SW480 (cell line): ENCODE measurements around the gene MORN1.

Experiments
- DNase-seq: peaks from one replicate; pipeline ENCODE4 v3.0.0-alpha.2; 2016; ENCODE audit warnings: low spot score

The MORN1 gene

DNA sequence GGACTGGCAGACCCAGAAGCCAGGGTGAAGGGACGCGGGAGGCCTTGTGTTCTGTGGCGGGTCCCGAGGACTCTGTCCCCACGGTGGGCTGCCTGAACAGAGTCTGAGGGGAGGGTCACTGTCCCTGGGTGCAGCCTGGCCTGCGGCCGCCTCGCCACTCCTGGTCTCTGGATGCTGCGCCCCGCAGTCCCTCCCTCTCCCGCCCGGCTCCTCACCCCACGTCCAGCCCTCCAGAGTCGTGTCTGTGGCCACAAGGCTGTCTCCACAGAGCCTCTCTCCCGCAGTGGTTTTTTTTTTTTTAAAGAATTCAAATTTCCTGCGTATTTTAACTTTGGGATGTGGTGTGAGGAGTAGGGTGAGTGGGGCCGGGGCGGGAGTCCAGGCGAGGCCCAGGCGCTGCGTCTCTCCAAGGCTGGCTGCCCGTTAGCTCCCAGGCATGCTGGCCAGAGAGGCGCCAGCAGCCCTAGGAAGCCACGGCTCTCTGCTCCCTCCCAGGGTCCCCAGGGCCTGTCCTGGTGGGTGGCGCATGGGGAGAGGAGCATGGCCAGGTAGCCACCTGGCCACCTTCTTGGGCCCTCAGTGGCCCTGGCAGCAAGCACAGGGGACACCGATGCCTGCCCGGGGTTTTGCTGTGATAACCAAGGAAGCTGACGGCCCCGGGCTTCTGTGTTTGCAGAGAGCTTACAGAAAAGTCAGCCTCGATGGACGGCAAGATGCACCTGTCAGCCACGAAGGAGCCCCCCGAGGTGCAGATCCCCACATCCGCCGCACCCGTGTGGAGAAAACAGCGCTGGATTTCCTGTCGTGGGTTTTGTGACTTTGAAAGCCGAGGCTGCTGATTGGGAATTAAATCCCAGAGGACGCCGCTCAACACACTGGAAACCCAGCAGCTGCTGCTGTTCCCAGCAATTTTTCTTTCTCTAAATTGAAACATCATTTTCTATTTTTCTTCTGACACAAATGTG is 72.8 kb downstream of the MORN1 start:
- DNase-seq = no peak

DNA sequence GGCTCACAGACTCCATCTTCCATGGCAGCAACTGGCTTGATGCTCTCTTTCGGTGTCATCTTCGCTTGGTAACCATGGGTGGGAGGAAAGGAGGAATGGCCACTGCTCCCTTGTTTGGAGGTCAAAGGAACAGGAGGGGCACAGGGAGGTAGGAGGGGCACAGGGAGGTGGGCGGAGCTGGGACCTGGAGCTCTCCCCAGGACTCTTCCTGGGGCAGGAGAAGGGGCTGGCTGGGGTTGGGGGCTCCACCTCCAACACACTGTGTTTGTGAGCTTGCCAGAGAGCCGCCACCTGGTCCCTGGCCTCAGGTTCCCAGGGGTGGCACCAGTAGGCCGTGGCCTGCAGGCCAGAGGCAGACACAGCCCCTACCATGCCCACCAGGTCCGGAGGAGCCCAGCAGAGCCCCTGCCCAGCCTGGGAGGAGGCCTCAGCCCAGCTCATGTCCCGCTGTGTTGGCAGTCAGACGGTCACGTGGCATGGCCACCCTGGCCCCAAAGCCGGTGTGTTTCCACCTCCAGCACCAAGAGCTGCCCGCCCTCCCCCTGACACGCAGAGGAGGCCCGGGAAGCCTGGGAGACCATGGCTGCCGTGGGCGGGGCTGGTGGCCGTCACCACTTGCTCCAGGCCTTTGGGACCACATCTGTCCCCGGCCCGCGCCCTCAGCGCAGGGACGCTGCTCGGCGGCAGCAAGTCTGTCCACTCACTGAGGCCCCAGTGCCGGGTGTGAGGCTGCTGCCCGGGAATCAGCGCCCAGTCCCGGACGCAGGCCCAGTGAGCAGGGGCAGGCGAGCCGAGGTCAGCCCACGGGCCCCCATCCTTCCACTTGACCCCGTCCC is 73.9 kb downstream of the MORN1 start:
- no peak for DNase-seq

DNA sequence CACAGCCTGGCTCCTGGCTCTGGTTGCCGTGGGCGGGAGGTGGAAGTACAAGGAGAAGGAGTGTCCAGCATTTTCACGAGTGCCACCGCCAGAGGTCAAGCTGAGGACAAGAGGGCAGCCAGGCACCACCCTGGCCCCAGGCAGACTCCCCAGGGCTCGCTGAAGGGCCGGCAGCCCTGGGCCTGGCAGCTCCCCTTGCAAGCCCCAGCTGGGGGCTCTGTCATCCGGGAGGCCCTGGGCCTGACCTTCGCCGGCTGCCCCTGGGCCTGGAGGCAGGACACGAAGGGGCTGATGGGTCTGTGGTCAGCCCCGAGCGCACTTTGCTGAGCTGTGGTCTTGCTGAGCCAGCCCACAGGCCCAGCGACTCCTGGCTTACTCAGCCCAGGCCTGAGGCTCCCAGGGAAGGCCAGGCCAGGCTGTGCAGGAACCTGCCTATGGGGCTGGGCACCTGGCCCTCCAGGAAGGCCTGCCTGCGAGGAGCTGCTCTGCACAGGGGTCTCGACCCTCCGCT is 74.8 kb downstream of the MORN1 start:
- DNase-seq = no peak

DNA sequence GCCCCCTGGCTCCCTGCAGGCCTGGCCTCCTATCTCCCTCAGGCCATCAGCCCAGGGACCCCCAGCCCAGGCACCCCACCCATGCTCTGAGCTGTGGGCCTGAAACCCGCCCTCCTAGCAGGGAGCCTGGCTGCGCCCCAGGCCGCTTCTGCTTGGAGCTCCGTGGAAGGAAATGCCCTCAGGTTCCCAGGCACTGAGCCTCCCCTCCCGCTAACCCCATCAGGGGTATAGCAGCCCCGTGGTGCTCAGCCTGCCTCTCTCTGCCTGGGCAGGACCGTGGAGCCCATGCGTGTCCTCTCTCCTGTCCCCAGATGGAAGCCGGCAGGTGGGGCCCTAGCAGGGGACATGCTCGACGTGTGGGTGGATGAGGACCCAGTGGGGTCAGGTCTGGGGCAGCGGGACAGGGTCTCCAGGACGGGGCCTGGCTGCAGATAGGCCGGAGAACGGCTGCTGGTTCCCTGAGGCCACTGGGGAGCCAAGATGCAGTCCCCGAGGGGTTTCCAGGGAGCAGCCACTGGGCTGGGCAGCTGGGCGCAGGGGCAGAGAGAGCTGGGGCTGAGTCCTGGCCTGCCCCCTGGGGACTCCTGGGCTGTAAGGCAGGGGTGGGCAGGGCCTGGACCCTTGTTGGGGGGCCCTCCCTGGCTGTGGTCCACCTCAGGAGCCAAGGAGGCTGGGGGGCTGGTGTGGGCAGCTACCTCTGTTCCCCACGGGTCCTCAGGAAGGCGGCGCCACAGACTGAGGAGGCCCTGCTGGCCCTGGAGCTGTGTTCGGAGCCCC is 75.5 kb downstream of the MORN1 start:
- no peak for DNase-seq

DNA sequence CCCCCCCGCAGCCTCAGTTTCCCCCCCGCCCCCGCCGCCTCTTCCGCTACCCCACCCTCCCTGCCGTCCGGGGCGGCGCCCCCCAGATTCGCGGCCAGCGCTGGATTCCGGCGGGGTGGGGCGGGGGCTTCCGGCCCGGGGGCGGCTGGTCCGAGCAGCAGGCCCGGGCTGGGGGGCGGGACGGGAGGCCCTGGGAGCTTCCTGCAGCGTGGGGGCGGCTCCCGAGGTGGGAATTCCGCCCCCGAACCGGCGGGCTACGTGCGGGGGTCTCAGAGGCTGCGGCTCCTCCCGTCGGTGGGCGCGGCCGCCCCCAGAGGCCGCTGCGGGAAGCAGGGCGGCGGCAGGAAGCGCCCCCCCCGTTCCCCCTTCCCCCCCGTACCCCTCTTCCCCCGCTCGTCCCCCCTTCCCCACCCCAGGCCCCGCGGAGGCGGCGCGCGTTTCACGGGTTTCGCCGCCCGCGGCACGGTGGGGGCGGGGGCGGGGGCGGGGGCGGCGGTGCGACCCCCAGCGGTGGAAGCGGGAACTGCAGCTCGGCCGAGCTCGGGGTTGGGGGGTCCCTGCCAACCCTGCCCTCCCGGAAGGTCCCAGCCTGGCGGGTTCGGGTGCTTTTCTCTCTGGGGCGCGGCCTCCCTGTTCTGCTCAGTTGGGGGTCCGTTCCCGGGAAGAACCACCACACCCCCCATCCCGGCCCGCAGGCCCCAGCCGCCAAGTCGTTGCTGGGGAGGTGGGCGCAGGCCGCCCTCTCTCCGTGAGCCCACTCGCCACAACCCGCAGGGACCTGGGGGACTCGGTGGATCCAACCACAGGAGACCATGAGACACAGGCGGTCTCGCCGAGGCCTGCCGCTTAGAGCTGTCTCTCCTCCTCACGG is 76.3 kb downstream of the MORN1 start:
- peak; percentile 16 for DNase-seq

DNA sequence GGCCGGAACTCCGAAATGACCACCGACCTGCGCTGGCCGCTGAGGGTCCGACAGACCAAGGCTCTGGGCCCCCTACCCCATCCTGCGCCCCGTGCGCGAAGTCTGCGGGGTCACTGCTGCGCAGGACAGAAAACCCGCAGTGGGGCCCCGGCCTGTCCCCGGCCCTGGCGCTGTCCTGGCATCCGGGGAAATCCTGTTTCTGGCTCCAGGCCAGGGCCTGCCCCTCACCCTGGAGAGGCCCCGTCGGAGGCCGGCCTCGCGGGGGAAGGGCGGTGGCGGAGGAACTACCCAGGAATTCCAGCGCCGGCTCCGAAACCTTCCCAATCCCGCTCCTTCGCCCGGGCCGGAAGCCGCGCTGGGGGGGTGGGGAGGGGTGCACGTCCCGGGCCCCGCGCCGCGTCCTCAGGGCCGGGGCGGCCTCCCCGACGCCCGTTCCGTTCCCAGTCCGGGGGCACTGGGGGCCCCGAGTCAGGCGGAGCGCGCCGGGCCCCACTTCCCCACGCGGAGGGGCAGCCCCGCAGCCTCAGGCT is 77.0 kb downstream of the MORN1 start:
- DNase-seq = peak; percentile 42

DNA sequence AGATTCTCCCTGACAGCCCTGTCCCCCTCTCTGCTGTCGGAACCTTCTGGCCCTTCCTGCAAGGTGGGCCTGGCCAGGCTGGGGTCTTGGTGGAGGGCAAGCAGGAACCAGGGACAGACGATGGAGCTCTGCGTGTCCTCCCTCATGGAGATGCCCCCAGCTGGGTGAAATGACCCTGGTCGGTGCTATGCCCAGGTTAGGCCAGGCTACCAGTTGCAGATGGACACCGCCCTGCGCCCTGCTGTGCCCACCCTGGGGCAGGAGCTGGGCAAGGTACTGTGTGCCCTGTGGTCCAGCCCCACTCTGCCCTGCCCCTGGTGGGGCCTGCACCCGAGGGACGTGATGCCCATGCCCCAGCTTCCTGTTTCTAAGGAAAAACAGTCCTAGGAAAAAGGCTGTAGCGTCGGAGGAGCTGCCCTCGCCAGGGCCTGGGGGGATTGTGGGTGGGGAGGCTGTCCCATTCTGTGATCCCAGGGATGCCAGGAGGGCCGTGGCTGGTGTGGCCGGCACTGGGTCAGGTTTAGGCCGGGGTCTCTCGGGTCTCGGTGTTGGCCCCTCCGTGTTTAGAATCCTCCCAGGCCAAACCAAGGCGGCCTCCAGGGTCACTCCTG is 77.6 kb downstream of the MORN1 start:
- DNase-seq = no peak

DNA sequence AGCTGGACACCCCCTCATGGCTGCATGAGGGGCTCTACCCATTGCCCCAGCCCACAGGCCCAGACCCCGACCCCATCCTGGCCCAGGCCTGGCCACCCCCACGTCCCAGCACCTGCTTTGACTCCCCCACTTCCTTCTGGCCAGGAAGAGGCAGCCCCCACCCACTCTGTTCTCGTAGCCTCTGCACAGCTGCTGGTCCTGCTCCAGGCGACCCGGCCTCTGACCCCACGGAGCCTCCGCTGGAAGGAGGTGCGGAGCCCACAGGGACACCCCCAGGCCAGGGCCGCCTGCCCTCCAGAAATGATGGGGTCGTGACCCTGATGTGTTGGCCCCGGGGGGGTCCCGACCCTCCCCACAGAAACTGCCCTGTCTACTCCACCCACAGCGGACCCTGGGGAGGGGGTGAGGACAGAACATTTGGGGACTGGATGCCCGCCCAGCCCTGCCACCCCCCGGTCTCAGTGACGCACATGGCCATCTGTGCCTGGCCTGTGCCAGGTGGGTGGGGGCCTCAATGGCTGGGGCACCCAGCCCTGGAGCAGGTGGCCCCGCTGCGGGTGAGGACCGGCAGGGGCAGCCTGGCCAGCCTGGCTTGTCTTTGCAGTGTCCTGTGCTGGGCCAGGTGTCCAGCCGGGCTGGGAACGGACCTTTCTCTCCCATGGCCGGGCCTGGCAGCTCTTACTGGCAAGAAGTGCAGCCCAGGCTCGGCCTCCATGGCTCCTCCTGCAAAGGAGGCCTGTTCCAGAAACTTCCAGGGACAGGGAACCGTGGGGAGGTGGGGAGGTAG is 78.6 kb downstream of the MORN1 start:
- no peak for DNase-seq

DNA sequence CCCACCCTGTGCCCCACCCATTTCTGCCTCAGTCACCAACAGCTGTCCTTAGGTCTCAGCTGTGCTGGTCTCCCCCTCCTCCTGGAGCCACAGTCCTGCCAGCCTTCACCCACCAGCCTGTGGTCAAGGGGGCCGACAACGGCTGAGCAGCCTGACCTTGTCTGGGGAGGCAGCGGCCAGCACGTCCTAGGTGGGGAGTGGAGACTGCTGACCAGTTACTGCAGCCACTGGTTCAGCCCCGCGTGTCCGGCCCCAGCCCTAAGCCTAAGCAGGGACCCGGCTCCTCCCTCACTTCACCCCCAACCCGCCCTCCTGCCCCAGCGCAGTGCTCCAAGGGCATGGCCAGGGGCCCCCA is 79.2 kb downstream of the MORN1 start:
- no peak for DNase-seq

DNA sequence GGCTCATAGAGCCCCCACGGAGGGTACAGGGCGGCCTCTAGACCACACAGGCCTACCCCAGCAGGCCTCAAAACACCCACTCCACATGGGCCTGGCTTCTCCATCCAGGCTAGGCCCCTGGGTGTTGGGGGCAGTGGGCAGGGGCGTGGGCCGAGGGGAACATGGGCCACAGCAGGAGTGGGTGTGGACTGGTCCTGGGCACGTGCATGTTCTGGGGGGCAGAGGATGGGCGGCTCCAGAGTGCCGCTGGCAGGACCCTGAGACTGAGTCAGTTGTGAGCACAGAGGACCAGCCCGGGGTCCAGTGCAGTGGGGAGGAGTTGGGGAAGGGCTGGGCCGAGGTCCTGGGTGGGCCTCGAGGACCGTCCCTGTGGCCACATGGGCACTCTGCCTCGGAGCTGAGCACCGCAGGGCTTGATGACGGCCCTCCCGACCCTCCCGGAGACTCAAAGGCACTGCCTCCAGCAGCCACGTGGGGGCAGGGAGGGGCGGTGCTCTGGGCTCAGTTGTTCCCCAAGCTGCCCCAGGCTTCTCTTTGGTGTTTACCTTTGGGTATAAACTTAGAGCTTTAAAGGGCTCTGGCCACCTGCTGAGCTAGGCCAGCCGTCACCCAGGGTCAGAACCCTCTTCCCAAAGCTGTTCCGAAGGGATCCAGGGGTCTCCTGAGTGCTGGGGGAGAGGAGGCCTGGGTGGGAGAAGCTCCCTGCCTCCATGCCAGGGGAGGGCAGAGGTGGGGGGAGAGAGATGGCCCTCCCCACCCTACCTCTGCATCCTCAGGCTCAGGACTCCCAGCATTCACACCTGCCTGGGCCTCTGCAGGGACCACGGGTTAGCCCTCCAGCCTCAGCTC is 79.9 kb downstream of the MORN1 start:
- DNase-seq = peak; percentile 57

DNA sequence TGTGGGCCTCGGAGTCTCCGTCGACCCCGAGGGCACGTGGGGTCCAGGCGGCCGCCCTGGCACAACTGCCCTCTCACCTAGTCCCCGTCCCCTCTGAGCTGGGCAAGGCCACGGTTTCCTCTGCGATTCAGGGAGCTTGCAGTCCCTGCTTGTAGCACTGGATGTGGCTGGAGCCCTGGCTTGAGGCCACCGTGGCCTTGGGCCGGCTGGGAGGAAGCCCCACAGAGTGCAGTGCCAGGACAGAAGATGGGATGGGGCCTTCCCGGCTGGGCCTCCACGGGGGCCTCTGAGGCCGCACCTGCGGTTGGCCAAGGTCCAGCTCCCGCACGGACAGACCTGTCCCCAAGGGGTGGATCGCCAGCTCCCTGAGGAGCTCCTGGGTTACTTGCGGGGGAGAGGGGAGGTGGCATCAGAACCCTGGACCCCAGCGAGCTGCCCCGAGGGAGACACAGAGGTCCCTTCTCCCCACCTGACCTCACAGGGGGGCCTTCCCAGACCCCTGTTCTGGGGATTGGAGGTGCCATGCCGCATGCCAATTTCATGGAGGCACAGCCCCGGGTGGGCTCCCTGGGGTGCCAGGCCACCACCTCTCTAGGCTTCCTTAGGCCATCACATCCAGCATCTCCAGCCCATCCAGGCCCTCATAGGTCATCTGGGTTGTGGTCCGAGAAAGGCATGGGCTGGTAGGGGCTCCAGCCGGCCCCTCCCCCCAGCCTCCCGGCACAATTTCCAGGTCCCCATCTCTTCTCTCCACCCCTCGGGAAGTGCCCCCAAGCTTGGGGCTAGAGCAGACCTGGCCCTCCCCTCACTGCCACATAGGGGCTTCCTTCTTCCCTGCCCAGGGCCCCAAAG is 80.8 kb downstream of the MORN1 start:
- DNase-seq = no peak

DNA sequence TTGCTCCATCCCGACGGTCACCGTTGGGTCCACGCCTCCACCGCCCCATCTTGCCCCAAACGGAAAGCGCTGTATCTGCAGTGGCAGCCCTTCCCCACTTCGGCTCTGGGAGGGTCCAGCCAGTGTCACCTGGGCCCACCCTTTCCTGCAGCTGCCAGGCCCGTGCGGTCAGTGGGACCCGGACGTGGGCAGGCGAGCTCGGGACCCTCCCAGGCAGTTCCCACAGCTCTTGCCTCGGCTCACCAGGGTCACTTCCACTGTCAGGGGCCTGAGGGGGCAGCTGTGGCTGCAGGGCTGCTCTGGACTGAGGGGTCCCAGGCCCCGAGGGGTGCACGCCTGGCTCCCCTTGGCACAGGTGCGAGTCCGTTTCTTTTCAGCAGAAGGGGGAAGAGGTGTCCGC is 82.5 kb downstream of the MORN1 start:
- DNase-seq = no peak

DNA sequence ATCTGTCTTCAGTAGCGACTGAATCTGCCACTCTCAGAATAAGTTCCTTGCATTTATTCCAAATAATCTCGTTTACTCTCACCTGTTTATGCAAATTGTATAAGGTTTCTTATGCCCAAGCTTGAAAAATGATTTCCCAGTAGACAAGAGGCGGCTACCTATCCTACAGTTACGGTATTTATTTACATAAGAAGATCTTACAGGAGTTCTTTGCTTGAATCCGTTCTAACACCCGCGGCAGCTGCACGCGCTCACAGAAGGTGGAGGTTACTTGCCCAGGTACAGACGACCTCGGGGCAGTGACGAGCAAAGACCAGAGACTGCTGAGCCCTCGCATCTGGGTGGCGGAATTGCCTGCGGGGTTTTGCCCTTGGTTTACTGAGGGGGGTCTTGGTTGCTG is 83.4 kb downstream of the MORN1 start:
- DNase-seq = no peak

DNA sequence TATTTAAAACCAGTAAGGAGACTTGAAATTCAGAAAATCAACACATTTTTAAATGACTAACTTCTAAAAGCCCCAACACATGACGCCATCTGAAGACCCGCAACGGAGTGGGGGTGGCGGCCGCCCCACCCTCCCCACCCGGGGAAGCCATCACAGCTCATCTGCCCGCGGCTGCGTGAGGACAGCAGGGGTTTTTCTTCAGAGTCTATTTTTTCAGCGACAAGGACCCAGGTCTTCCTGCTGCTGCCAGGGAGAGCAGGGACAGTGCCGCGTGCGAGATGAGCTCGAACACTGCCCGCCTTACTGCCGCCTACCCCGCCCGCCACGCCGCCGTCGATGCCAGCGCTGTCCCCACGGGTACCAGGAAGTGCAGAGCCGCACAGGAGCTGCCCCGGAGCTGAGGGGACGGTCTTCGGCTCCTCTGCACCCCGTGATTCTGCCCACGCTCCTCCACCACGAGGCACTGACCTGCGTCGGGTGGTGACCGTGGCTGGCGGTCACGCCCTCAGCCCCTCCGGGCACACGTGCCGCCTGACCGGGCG is 84.2 kb downstream of the MORN1 start:
- no peak for DNase-seq

DNA sequence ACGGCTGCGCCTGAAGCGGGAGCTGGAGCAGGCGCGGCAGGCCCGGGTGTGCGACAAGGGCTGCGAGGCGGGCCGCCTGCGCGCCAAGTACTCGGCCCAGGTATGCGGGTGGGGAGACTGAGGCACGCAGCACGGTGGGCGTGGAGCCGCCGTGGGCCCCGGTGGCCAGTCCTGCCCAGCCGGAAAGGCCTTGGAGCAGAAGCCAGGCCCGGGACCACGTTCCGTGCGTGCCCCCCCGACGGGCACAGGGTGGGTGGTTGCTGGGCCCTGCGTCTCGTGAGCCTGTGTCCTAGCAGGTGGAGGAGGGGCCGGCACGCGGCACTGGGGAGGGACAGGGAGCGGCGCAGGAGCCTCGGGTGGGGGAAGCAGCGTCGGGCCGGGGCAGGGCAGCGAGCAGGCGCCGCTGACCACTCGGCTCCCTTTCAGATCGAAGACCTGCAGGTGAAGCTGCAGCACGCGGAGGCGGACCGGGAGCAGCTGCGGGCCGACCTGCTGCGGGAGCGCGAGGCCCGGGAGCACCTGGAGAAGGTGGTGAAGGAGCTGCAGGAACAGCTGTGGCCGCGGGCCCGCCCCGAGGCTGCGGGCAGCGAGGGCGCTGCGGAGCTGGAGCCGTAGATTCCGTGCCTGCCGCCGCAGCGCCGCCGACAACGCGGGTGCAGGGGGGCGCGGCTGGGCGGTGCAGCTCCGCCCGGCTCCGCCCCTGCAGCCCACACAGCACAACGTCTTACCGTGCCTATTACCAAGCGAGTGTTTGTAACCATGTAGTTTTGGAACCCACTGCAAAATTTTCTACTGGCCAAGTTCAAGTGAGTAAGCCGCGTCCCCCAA is 85.0 kb downstream of the MORN1 start:
- no peak for DNase-seq

DNA sequence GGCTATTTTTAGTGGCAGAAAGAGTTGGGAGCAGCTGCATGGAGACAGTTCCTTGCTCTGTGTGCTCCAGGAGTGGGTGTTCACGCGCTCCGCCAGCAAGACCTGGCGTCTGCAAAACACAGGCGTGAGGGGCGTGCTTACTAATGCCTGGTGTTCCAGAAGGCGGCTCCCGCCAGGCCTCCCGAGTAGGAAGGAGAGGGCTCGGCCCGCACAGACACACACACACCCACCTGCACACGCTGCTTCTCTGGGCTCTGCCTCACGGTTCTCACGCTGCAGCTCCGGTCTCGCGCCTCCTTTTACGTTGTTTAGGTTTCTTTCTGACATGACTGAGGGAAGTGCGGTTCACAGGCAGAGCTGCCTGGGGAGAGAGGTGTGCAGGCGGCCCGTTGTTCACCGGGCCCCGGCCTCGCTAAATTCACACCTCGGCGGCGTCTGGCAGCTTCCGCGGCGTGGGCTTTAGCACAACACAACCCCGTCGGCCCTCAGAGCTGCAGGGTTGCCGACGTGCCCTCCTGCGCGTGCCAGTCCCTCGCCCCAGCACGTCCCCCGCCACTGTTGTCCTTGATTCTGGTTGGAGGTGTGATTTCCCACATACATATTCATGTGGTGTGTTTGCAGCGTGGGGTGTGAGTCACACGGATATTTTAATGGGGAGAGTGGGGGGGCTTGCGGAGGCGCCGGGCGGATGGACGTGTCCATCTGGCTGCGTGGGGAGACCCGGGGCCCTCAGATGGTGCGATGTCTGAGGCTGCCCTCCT is 86.3 kb downstream of the MORN1 start:
- no peak for DNase-seq
